Measurements from ENCODE around the gene SYNGR1.
"Not testable (repeated sequence)": the region's sequence is repeated elsewhere in the genome, so short reads cannot be mapped to it uniquely, and the experiment has no call there.

Gene SYNGR1

DNA sequence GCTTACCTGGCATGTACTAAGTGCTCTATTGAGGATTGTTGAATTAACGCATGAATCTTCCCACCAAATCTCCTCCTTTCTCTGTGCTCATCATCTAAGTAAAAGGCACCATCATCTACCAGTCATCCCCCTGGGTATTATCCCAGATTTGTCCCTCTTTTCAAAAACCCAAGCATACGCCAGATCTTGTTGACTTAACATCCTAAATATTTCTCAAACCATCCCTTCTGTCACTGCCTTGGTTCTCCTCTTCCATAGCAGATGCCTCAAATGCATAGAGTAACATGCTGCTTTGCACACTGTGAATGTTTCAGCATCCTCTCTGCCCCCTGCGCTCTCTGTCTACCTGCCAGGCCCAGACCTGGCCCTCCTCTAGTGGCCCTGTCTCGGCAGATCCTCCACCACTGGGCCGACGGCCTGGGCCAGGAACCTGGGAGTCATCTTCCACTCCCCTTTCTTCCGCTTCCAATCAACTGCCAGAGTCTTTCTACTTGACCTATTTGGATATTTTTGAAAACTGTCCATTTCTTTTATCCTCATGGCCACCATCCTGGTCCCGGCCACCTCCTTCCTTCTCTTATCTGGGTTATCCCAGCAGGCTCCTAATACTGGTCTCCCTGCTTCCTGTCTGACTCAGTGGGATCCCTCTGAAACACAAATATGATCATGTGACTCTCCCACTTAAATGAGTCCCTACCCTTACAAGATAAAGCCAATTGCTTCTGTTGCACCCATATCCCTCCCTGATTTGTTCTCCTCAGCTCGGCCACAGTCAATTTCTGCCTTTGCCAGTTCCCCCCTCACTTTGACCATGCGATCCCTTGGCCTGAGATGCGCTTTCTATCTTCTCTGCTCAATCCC is 46.4 kb downstream of the SYNGR1 start:
- H3K27me3 ChIP-seq (ENCODE audit: control insufficient read depth, insufficient read depth, low read length): no peaks in the 10 kb centered on the region
- no peak overlapping the region for H3K27ac ChIP-seq (ENCODE audit: low read depth, low read length)
- H3K9me3 ChIP-seq (ENCODE audit: control insufficient read depth, insufficient read depth, low read depth, low read length): no peaks in the 10 kb centered on the region
- H3K9ac ChIP-seq (ENCODE audit: low read length): no peak overlapping the region
- H3K4me3 ChIP-seq (ENCODE audit: low read depth, low read length): no peak overlapping the region
- H3K36me3 ChIP-seq (ENCODE audit: control insufficient read depth, insufficient read depth, low read length): no peaks in the 10 kb centered on the region
- peaks cover 4% of the 10 kb centered on the region for H3K4me1 ChIP-seq (ENCODE audit: control insufficient read depth, insufficient read depth, low read length)

DNA sequence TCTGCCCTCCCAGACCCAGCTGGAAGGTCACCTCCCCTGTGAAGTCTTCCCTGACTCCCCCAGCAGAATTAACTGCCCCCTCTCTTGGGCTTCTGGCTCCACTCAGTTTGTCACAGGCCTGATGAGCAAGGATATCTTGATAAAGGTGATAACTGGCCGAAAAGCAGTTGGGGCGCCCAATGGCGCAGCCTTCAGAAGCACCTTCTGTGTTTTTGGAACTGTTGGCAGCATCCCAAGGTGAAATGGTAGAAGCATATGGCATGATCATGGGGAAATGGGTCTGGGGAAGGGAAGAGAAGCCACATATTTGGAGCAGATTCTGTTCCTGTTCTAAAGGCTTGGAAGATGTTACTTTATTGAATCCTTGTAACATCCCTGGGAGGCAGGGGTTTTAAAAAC is 47.0 kb downstream of the SYNGR1 start:
- H3K27me3 ChIP-seq (ENCODE audit: control insufficient read depth, insufficient read depth, low read length): no peaks in the 10 kb centered on the region
- no peak overlapping the region for H3K27ac ChIP-seq (ENCODE audit: low read depth, low read length)
- peaks cover 4% of the 10 kb centered on the region for H3K4me1 ChIP-seq (ENCODE audit: control insufficient read depth, insufficient read depth, low read length)
- H3K9ac ChIP-seq (ENCODE audit: low read length): no peak overlapping the region
- no peaks in the 10 kb centered on the region for H3K36me3 ChIP-seq (ENCODE audit: control insufficient read depth, insufficient read depth, low read length)
- H3K4me3 ChIP-seq (ENCODE audit: low read depth, low read length): no peak overlapping the region
- H3K9me3 ChIP-seq (ENCODE audit: control insufficient read depth, insufficient read depth, low read depth, low read length): no peaks in the 10 kb centered on the region

DNA sequence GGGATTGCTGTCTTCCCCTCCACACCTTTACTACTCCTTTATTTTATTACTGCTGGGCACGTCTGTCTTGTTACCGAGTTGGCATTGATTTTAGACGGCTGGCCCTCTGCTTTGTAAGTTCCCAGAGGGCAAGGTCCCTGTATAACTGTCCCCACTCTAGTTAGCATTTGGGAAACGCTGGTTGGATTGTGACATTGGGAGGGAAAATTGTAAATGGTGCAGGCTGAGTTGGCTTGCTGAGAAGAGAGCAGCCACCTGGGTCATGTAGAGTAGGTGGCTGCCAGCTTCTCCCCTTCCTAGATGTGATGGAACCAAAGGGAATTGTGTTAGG is 51.5 kb downstream of the SYNGR1 start:
- Histone ChIP-seq H3K27me3 (ENCODE audit: control insufficient read depth, insufficient read depth, low read length) (no peaks in the 10 kb centered on the region), H3K4me3 (ENCODE audit: low read depth, low read length) (no peak overlapping the region), H3K4me1 (ENCODE audit: control insufficient read depth, insufficient read depth, low read length) (peaks cover 4% of the 10 kb centered on the region), H3K27ac (ENCODE audit: low read depth, low read length) (no peak overlapping the region), H3K9ac (ENCODE audit: low read length) (no peak overlapping the region), H3K36me3 (ENCODE audit: control insufficient read depth, insufficient read depth, low read length) (peaks cover 6% of the 10 kb centered on the region; the same call in 1 of the 2 replicates), H3K9me3 (ENCODE audit: control insufficient read depth, insufficient read depth, low read depth, low read length) (no peaks in the 10 kb centered on the region)

DNA sequence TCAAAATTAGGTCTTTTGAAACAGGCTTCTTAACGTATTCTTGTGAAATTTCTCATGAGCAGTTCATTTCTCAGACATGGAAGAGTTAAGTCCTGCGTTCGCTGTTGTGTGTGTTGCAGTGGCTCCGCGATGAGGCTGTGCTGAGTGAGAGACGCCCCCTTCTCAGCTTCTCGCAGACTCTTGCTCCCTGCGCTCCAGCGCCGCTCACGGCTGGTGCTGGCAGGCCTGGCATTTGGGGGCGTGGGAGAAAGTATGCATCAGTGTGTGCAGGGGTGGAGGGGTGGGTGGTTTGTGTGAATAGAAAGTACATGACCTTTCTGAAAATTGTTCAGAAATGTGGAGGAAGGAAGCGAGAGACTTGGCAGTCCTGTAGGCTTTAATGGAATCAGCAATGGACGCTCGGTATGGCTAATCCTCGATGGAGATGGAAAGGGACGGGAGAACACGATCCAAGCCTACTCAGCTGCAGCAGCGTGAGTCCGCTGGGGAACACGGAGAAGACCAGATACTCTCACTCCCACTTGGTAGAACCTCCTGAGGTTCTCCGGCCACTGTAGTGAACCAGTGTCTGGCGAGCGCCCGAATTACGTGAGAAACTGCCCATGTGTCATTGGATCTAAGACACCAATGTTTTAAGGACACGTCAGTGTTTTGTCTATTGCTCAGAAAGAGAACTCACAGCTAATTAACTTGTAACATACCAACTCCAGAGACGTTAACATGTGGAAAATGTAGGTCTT is 55.7 kb downstream of the SYNGR1 start:
- peaks cover under 1% of the 10 kb centered on the region for H3K4me1 ChIP-seq (ENCODE audit: control insufficient read depth, insufficient read depth, low read length)
- no peak overlapping the region for H3K4me3 ChIP-seq (ENCODE audit: low read depth, low read length)
- H3K9me3 ChIP-seq (ENCODE audit: control insufficient read depth, insufficient read depth, low read depth, low read length): no peaks in the 10 kb centered on the region
- H3K27me3 ChIP-seq (ENCODE audit: control insufficient read depth, insufficient read depth, low read length): no peaks in the 10 kb centered on the region
- H3K9ac ChIP-seq (ENCODE audit: low read length): no peak overlapping the region
- peaks cover 6% of the 10 kb centered on the region; the same call in 1 of the 2 replicates for H3K36me3 ChIP-seq (ENCODE audit: control insufficient read depth, insufficient read depth, low read length)
- H3K27ac ChIP-seq (ENCODE audit: low read depth, low read length): no peak overlapping the region

DNA sequence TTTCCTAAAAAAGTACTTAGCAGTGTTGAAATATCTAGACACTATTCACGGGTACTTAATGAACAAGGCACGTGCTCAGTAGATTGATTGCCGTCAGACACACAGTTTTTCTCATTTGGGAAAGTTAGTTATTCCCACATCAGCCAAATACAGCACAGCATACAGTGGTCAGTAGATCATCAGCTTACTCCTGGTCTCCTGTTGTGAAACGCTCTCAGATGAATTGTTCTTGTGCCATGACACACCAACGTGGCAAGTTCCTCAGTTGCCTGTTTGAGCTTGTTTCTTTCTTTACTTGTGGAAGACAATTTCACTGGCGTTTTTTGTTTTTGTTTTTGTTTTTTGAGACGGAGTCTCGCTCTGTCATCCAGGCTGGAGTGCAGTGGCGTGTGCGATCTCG is 58.4 kb downstream of the SYNGR1 start:
- H3K4me3 ChIP-seq (ENCODE audit: low read depth, low read length): no peak overlapping the region
- no peaks in the 10 kb centered on the region for H3K27me3 ChIP-seq (ENCODE audit: control insufficient read depth, insufficient read depth, low read length)
- H3K36me3 ChIP-seq (ENCODE audit: control insufficient read depth, insufficient read depth, low read length): peaks cover under 1% of the 10 kb centered on the region; the same call in 1 of the 2 replicates
- H3K27ac ChIP-seq (ENCODE audit: low read depth, low read length): no peak overlapping the region
- H3K4me1 ChIP-seq (ENCODE audit: control insufficient read depth, insufficient read depth, low read length): no peaks in the 10 kb centered on the region
- H3K9me3 ChIP-seq (ENCODE audit: control insufficient read depth, insufficient read depth, low read depth, low read length): no peaks in the 10 kb centered on the region
- no peak overlapping the region for H3K9ac ChIP-seq (ENCODE audit: low read length)

DNA sequence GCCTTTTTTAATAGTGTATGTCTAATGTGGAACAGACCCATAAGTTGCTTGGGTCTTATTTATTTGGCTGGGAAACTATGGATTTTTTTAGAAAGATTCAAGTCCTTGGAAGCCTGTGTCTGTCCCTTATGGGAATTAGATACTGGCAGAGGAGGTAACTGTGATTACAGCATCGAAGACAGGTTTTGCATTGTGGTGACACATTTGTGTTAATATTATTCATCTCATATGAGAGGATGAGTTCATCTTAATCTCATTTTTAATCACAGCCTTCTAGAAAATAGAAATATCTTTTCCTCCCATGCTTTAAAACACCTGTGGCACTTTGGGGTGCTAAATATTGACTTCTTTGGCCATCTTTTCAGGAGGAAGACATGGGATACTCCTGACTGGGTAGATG is 59.0 kb downstream of the SYNGR1 start:
- no peaks in the 10 kb centered on the region for H3K27me3 ChIP-seq (ENCODE audit: control insufficient read depth, insufficient read depth, low read length)
- H3K9me3 ChIP-seq (ENCODE audit: control insufficient read depth, insufficient read depth, low read depth, low read length): no peaks in the 10 kb centered on the region
- H3K4me1 ChIP-seq (ENCODE audit: control insufficient read depth, insufficient read depth, low read length): no peaks in the 10 kb centered on the region
- no peak overlapping the region for H3K27ac ChIP-seq (ENCODE audit: low read depth, low read length)
- H3K4me3 ChIP-seq (ENCODE audit: low read depth, low read length): no peak overlapping the region
- no peak overlapping the region for H3K9ac ChIP-seq (ENCODE audit: low read length)
- no peaks in the 10 kb centered on the region for H3K36me3 ChIP-seq (ENCODE audit: control insufficient read depth, insufficient read depth, low read length)

DNA sequence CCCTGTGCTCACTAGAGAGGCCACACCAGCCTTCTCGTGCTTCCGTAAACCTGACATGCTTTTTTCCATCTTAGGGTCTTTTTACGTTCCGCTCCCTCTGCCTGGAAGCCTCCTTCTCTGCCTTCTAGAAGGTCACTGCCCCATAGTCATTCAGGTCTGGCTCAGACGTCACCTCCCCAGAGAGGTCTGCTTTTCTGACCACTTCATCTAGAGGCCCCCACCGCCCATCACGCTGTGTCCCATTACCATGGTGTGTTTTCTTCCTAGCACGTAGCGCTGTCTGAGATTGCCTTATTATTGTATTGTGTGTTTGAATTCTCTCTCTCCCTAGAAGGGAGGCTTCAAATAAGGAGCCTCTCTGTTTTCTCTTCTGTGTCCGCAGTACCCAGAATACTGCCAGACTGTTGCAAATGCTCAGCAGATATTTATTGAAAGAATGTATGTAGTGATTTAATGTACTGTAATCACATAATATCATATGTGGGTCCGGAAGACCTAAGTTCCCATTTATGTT is 59.8 kb downstream of the SYNGR1 start:
- Histone ChIP-seq H3K27ac (ENCODE audit: low read depth, low read length) (no peak overlapping the region), H3K4me3 (ENCODE audit: low read depth, low read length) (no peak overlapping the region), H3K27me3 (ENCODE audit: control insufficient read depth, insufficient read depth, low read length) (no peaks in the 10 kb centered on the region), H3K9ac (ENCODE audit: low read length) (no peak overlapping the region), H3K9me3 (ENCODE audit: control insufficient read depth, insufficient read depth, low read depth, low read length) (no peaks in the 10 kb centered on the region), H3K4me1 (ENCODE audit: control insufficient read depth, insufficient read depth, low read length) (no peaks in the 10 kb centered on the region), H3K36me3 (ENCODE audit: control insufficient read depth, insufficient read depth, low read length) (no peaks in the 10 kb centered on the region)

DNA sequence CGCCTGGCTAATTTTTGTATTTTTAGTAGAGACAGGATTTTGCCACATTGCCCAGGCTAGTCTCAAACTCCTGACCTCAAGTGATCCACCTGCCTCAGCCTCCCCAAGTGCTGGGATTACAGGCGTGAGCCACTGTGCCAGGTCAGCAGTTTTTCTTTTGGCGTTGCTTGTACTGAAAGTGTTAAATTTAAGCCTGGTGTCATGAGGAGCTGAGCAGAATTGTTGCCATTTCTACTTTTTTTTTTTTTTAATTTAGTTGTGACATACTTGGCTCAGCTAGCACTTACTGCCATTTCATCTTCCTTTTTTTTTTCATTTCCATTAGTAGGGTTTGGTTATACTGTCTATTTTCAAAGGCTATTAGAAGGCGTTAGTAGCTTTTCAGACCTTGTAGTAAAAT is 60.5 kb downstream of the SYNGR1 start:
- Histone ChIP-seq H3K4me3 (ENCODE audit: low read depth, low read length) (no peak overlapping the region), H3K4me1 (ENCODE audit: control insufficient read depth, insufficient read depth, low read length) (no peaks in the 10 kb centered on the region), H3K36me3 (ENCODE audit: control insufficient read depth, insufficient read depth, low read length) (peaks cover 6% of the 10 kb centered on the region; the same call in 1 of the 2 replicates), H3K9ac (ENCODE audit: low read length) (no peak overlapping the region), H3K27ac (ENCODE audit: low read depth, low read length) (no peak overlapping the region), H3K27me3 (ENCODE audit: control insufficient read depth, insufficient read depth, low read length) (no peaks in the 10 kb centered on the region), H3K9me3 (ENCODE audit: control insufficient read depth, insufficient read depth, low read depth, low read length) (no peaks in the 10 kb centered on the region)

DNA sequence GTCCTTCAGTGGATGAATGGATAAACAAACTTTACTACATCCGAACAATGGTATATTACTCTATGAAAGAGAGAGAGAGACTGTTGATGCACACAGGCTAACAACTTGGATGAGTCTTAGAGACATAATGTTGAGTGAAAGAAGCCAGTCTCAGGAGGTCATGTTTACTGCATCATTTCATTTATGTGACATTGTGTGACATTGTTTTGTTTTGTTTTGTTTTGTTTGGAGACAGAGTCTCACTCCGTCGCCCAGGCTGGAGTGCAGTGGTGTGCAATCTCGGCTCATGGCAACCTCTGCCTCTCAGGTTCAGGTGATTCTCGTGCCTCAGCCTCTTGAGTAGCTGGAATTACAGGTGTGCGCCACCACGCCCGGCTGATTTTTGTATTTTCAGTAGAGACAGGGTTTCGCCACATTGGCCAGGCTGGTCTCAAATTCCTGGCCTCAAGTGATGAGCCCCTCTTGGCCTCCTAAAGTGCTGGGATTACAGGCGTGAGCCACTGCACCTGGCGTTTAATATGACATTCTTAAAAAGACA is 62.1 kb downstream of the SYNGR1 start:
- not testable (repeated sequence) for H3K27ac ChIP-seq (ENCODE audit: low read depth, low read length); H3K27me3 ChIP-seq (ENCODE audit: control insufficient read depth, insufficient read depth, low read length); H3K4me1 ChIP-seq (ENCODE audit: control insufficient read depth, insufficient read depth, low read length); H3K9ac ChIP-seq (ENCODE audit: low read length); H3K9me3 ChIP-seq (ENCODE audit: control insufficient read depth, insufficient read depth, low read depth, low read length); H3K4me3 ChIP-seq (ENCODE audit: low read depth, low read length)
- H3K36me3 ChIP-seq (ENCODE audit: control insufficient read depth, insufficient read depth, low read length): peaks cover 21% of the 10 kb centered on the region

DNA sequence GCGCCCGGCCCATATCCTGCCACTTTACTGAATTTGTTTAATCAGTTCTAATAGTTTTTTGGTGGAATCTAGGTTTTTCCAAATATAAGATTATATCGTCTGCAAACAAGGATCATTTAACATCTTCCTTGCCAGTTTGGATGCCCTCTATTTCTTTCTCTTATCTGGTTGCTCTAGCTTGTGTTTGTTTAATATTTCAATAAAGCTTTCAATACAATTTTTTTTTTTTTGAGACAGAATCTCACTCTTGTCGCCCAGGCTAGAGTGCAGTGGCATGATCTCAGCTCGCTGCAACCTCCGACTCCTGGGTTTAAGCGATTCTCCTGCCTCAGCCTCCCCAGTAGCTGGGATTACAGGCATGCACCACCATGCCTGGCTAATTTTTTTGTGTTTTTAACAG is 63.4 kb downstream of the SYNGR1 start:
- H3K4me3 ChIP-seq (ENCODE audit: low read depth, low read length); H3K9ac ChIP-seq (ENCODE audit: low read length); H3K4me1 ChIP-seq (ENCODE audit: control insufficient read depth, insufficient read depth, low read length); H3K27me3 ChIP-seq (ENCODE audit: control insufficient read depth, insufficient read depth, low read length); H3K9me3 ChIP-seq (ENCODE audit: control insufficient read depth, insufficient read depth, low read depth, low read length); H3K27ac ChIP-seq (ENCODE audit: low read depth, low read length): not testable (repeated sequence)
- H3K36me3 ChIP-seq (ENCODE audit: control insufficient read depth, insufficient read depth, low read length): peaks cover 33% of the 10 kb centered on the region

DNA sequence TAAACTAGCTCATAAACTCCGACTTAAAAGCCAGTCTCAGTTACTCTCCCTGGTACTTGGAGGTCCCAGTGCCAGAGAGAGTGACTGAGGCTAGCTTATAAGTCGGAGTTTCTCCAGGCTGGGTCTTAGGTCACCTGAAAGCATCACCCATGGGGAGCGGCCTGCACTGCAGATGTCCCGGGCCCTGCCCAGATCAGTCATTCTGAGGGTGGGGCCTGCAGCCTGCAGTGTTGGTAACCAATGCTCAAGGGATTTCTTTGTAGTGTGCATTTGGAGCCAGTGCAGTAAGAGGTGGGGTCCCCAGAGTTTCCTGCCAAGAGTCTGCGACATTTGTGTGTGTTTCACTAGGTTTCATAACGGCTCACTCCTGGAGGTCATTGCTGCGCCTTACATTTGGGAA is 64.6 kb downstream of the SYNGR1 start:
- Histone ChIP-seq H3K4me3 (ENCODE audit: low read depth, low read length) (no peak overlapping the region), H3K27me3 (ENCODE audit: control insufficient read depth, insufficient read depth, low read length) (no peaks in the 10 kb centered on the region), H3K27ac (ENCODE audit: low read depth, low read length) (no peak overlapping the region), H3K36me3 (ENCODE audit: control insufficient read depth, insufficient read depth, low read length) (peaks cover 45% of the 10 kb centered on the region), H3K9ac (ENCODE audit: low read length) (no peak overlapping the region), H3K9me3 (ENCODE audit: control insufficient read depth, insufficient read depth, low read depth, low read length) (no peaks in the 10 kb centered on the region), H3K4me1 (ENCODE audit: control insufficient read depth, insufficient read depth, low read length) (no peaks in the 10 kb centered on the region)
